Epithelial cell of esophagus (primary cell): Measurements from ENCODE around the gene UROC1.

Experiments
- DNase-seq: peaks from one replicate; pipeline ENCODE4 v3.0.0; 2010; ENCODE audit warnings: low read depth
- H3K4me3 ChIP-seq: 2 replicates; pipeline ENCODE4 v1.5.1; 2011; ENCODE audit warnings: mild to moderate bottlenecking, low read length, control low read depth
- TF ChIP-seq, protein P1 (sequence below): IDR thresholded peaks from 2 replicates; pipeline ENCODE4 v1.5.1; 2011; ENCODE audit warnings: low read depth, mild to moderate bottlenecking, low read length, control low read depth, inconsistent platforms; ENCODE audit not compliant: insufficient read depth; ENCODE audit errors: missing control alignments

The UROC1 gene

DNA sequence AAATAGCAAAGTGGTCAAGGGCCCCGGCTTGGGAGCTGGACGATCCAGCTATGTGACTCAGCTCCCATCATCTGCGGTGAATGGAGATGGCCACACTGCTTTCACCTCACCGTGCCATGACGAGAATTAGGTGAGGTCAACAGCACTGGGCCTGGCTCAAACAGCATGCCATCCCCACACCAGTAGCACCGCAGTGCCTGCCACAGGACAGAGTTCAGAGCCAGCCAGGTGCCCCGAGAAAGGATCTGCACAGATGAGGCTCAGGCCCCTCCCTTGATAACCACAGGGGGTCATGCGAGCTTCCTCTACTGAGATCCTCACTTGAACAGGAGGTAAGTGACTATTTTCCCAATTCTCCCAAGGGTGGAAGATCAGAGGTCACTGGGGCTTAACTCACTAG lies 71.3 kb downstream of the UROC1 start:
- TF ChIP-seq, protein P1, sequence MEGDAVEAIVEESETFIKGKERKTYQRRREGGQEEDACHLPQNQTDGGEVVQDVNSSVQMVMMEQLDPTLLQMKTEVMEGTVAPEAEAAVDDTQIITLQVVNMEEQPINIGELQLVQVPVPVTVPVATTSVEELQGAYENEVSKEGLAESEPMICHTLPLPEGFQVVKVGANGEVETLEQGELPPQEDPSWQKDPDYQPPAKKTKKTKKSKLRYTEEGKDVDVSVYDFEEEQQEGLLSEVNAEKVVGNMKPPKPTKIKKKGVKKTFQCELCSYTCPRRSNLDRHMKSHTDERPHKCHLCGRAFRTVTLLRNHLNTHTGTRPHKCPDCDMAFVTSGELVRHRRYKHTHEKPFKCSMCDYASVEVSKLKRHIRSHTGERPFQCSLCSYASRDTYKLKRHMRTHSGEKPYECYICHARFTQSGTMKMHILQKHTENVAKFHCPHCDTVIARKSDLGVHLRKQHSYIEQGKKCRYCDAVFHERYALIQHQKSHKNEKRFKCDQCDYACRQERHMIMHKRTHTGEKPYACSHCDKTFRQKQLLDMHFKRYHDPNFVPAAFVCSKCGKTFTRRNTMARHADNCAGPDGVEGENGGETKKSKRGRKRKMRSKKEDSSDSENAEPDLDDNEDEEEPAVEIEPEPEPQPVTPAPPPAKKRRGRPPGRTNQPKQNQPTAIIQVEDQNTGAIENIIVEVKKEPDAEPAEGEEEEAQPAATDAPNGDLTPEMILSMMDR = no peak
- DNase-seq = no peak
- no peak overlapping the region for H3K4me3 ChIP-seq

DNA sequence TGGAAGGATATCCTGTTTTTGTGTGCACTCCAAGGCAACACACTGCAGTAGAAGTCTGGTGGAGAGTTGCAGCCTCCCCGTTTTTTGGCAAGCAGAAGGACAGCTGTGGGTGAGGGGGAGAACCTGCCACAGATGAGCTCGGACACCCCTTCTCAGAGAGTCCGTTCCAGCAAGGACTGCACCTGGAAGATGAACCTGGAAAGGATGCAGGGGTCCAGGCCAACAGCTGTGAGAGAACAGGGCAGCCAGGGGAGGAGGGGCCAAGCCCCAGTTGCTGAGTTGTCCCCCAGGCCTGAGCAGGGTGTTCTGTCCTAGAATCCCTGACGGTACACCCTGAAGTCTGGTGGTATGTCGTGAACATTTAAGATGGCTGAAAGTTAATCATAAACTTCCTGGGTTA lies 72.1 kb downstream of the UROC1 start:
- TF ChIP-seq, protein P1 = no peak
- no peak for DNase-seq
- H3K4me3 ChIP-seq = no peak overlapping the region

- no peak for DNase-seq
- no peak overlapping the region for H3K4me3 ChIP-seq
- TF ChIP-seq, protein P1 = no peak
Measured at GRCh38 chr3:126442856-126443242, 74.7 kb downstream of the UROC1 start.

DNA sequence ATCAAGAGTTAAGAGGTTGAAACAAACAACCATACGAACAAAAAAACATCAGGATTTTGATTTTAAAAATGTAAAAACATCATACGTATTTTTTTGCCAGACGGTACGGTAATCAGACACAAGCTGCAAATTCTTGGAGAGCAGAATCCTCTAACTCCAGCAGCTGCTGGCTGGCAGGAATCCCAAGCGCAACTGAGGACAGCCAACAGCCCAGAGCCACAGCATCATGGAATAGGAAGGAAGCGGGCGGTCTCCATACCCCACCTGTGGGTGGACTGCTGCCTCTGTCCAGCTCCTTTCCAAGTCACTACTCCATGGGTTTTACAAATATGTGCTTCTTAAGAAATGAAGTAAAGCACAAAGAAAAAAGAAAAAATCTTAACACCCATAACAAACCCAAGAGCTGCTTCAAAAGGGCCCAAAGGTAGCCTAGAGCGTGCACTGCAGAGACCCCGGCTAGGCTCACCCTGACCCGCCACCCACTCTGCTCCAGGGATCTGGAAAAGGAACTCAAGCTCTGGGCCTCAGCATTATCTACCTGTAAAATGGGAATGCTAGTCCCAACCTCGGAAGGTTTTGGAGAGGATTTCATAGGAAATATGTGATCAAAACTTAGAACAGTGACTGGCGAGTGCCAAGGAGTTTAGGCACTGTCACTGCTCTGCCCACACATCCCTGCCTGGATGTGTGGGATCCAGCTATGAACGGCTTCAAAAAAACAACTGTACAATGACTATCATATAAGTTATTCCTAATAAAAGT lies 75.3 kb downstream of the UROC1 start:
- no peak overlapping the region for H3K4me3 ChIP-seq
- DNase-seq = no peak
- TF ChIP-seq, protein P1 = no peak

DNA sequence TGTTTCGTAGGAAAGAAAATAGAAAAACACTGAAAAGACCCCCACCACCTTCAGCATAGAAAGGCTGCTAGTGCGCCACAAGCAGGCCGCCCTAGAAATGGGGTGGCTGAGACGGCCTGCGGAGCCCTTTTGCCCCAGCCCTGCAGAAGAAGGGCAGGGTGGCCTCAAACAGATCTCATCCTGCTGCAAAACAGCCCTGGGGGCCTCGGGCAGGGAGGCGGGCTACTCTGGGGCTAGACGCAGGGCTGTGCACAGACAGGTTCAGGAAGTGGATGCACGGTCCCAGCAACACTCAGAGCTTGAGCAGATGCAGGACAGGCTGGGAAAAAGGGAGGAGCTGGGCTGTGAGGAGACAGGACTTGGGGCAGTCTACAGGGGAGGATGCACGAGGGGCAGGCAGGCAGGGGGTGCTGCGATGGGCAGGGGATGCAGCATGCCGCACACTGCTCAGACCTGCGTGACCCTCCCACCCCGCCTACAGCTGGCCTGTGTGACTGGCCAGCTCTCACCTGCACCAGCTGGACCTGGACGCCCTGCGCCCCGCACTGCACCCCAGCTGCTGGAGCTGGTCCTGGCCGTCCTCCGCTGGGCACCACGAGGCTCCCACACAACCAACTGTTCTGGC lies 76.2 kb downstream of the UROC1 start:
- H3K4me3 ChIP-seq = no peak overlapping the region
- DNase-seq = no peak
- TF ChIP-seq, protein P1 = no peak

DNA sequence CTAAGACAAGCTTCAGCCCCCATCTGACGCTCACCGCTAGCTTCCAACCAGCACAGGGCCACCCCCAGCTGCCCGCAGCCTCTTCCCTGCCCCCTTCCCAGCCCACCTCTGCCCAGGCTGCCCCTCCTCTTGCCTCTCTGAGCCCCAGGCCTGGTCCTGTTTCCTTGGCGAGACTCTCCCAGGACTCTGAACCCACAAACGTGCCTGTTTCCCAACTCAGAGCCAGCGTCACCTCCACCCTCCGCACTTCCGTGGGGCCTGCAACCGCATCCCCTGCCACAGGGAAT lies 76.9 kb downstream of the UROC1 start:
- no peak for DNase-seq
- H3K4me3 ChIP-seq = no peak overlapping the region
- TF ChIP-seq, protein P1 = no peak
